Transverse colon (tissue), 3 donors: ENCODE results near the gene PRDM5.

ENCODE experiments used
- EP300 ChIP-seq: sonication (generic); formaldehyde crosslinking; IDR thresholded peaks from one replicate; pipeline ENCODE4 v1.6.1; 2017; ENCODE audit warnings: antibody characterized with exemption, low read depth
- TF ChIP-seq, protein P1 (sequence below), 5 experiments: fragments of 200-600 bp in 3 of 5; fragments of 450-650 bp in 2 of 5; sonication (generic) in 3 of 5; IDR thresholded peaks; 1 replicate in 2 of 5; 2 replicates in 3 of 5; pipeline ENCODE4 v1.5.1; 2016 to 2017; ENCODE audit warnings: antibody characterized with exemption in 5 of 5, inconsistent platforms in 3 of 5, mild to moderate bottlenecking in 2 of 5, moderate library complexity in 1 of 5

DNA sequence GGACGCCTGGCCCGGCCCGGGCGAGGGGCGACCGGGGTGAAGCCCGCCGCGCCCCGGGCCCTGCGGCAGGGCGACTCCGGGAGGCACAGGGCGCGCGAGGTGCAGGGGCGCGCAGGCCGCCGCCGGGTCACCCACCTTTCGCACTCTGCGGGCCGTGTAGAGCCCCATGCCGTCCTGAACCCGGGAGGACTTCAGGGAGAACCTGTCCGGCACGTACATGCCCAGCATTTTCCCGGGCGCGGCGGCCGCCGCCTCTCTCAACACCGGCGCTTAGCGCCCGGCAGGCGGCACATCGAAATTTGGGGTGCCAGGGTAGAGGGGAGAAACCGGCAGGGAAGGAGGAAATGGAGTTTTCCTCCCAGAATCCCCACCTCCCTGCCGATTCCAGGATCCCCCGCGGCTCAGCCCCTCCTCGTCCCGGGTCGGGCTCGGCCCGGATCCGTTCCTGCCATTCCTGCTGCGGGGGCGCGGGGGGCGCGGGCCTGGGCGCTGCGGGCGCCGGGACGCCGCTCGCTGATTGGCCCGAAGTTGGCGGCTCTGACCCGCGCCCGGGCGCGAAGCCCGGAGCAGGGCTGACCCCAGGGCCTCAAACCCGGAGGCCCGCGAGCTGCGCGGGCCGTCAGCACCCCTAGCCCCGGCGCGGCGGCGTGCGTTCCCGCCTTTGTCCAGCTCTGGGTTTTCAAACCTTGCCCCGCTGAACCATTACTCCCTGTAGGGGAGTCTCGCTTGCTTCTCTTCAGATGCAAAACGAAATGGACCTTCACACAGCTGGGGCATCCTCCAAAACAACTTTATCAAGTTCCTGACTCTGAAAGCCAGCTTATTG is at the start of gene PRDM5:
- TF ChIP-seq, protein P1, sequence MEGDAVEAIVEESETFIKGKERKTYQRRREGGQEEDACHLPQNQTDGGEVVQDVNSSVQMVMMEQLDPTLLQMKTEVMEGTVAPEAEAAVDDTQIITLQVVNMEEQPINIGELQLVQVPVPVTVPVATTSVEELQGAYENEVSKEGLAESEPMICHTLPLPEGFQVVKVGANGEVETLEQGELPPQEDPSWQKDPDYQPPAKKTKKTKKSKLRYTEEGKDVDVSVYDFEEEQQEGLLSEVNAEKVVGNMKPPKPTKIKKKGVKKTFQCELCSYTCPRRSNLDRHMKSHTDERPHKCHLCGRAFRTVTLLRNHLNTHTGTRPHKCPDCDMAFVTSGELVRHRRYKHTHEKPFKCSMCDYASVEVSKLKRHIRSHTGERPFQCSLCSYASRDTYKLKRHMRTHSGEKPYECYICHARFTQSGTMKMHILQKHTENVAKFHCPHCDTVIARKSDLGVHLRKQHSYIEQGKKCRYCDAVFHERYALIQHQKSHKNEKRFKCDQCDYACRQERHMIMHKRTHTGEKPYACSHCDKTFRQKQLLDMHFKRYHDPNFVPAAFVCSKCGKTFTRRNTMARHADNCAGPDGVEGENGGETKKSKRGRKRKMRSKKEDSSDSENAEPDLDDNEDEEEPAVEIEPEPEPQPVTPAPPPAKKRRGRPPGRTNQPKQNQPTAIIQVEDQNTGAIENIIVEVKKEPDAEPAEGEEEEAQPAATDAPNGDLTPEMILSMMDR (IDR thresholded peaks at IDR 0.05): peak; percentile 18 to 39 (median 26)
- no peak for TF ChIP-seq EP300
